ENCODE data around the gene CDH13. TPM values are rescaled to one million over a fixed set of nuclear protein-coding genes. Genes with fewer than 3 reads are reported as not detected.

Gene CDH13
- total and polyA plus RNA-seq, 10 of the 15 experiments (the other 5 are each of a cell fraction or from before 2014, with no cell fraction given), result under 0.01 to 0.05 TPM; not detected in 8

- in situ Hi-C loops (cut with MboI), result no loop called here
- H2AFZ ChIP-seq (ENCODE audit: control insufficient read depth, low read depth, low read length), result no peak overlapping the region
- H3K27me3 ChIP-seq (replicated peaks in 1 of 2; ENCODE audit: control insufficient read depth in 2 of 2, insufficient read depth in 2 of 2, low read length in 1 of 2), result no peaks in the 10 kb centered on the region
- H3K9ac ChIP-seq (ENCODE audit: control insufficient read depth, insufficient read depth, low read length), result no peak overlapping the region
- ATAC-seq (no peak), FAIRE-seq (no peak), DNase-seq (ENCODE audit: low read depth, low spot score) (no peak)
- ChIA-PET RAD21 (ENCODE audit: unreplicated experiment) (no interaction called here), POLR2A (no interaction called here), CTCF (interaction anchor here (0.6 kb wide), 1 partner anchor 11 kb away, joined by 3 read pairs; no protein-coding TSS in a partner anchor), SMC1A (ENCODE audit: uncharacterized antibody, unreplicated experiment) (no interaction called here)
- TF ChIP-seq BCLAF1 (IDR thresholded peaks at IDR 0.05) (no peak), POLR2AphosphoS2 (IDR thresholded peaks at IDR 0.05; ENCODE audit: low read depth, low read length) (no peak), MYC (IDR thresholded peaks at IDR 0.05; ENCODE audit: insufficient read depth, insufficient read length, insufficient replicate concordance, low read length, severe bottlenecking) (no peak), MYB (IDR thresholded peaks at IDR 0.05; ENCODE audit: borderline replicate concordance, low read depth, low read length) (no peak), ASH2L (IDR thresholded peaks at IDR 0.05; ENCODE audit: borderline replicate concordance, low read depth) (no peak), EGR1 (IDR thresholded peaks at IDR 0.05; ENCODE audit: borderline replicate concordance in 1 of 2, low read depth in 2 of 2, low read length in 2 of 2) (no peak), ZNF687 (IDR thresholded peaks at IDR 0.05) (no peak), IRF4 (IDR thresholded peaks at IDR 0.05; ENCODE audit: low read depth, low read length) (no peak)
- no peak overlapping the region for H3K4me2 ChIP-seq (ENCODE audit: control insufficient read depth, insufficient read depth)
- H4K20me1 ChIP-seq (ENCODE audit: control insufficient read depth, insufficient read depth), result no peaks in the 10 kb centered on the region
- no peak overlapping the region for H3K4me3 ChIP-seq
- WGBS (ENCODE audit: insufficient coverage, insufficient replicate concordance, low lambda C conversion rate, missing lambda C conversion rate), result 35% methylated on average over 11 of the region's 11 CpGs
- H3K9me3 ChIP-seq (replicated peaks; ENCODE audit: control insufficient read depth, insufficient read depth, low read length), result no peaks in the 10 kb centered on the region
- no peaks in the 10 kb centered on the region for H3K4me1 ChIP-seq (ENCODE audit: control insufficient read depth, insufficient read depth, low read length)
- intact Hi-C loops (cut with micrococcal nuclease; ENCODE audit: unreplicated experiment), result no loop called here
- BruUV-seq (replicated peaks), result no TSS peak
- no peak overlapping the region for H3K27ac ChIP-seq (ENCODE audit: control insufficient read depth, insufficient read depth)
- no peaks in the 10 kb centered on the region for H3K79me2 ChIP-seq (ENCODE audit: control insufficient read depth, insufficient read depth, low read length)
- H3K36me3 ChIP-seq (ENCODE audit: control insufficient read depth in 2 of 2, insufficient read depth in 2 of 2, low read length in 1 of 2), result no peaks in the 10 kb centered on the region
These were observed 1135.6 kb downstream of the CDH13 start for GRCh38 chr16:83762141-83762991.
